ENCODE results near the gene TICAM2.
"Not testable (repeated sequence)": the region's sequence is repeated elsewhere in the genome, so short reads cannot be mapped to it uniquely, and the experiment has no call there.

TICAM2 gene

GRCh38 chr5:115601701-115602590 lies at the start of gene TICAM2:
TICAM2 (minus strand) TSS chr5:115602479; CDS start chr5:115581256, 21,223 bp downstream.
- DNase-seq, result peak; percentile 64
- TF ChIP-seq EZH2phosphoT487 (IDR thresholded peaks at IDR 0.05; ENCODE audit: low read length) (no peak), CTCF (IDR thresholded peaks at IDR 0.05; ENCODE audit: low read length) (peak; percentile 16; the same call in 1 of the 2 replicates)
- no peaks in the 10 kb centered on the region for H3K36me3 ChIP-seq (replicated peaks; ENCODE audit: insufficient read depth, low read length)
- no peaks in the 10 kb centered on the region for H3K27me3 ChIP-seq (replicated peaks; ENCODE audit: insufficient read depth, low read length)
- H3K4me3 ChIP-seq (ENCODE audit: low read length), result peak within 1 kb of the TSS; percentile 70
- H3K9me3 ChIP-seq (replicated peaks; ENCODE audit: insufficient read depth, low read length), result no peaks in the 10 kb centered on the region
- peak within 1 kb of the TSS; percentile 85 for H2AFZ ChIP-seq (ENCODE audit: low read length)
- peak within 1 kb of the TSS; percentile 65; the same call in 1 of the 2 replicates for H3K9ac ChIP-seq (ENCODE audit: low read length)
- H3K27ac ChIP-seq (ENCODE audit: low read length), result peak within 1 kb of the TSS; percentile 42; the same call in 1 of the 2 replicates
- H3K9me2 ChIP-seq (replicated peaks; ENCODE audit: insufficient read depth, low read length), result no peaks in the 10 kb centered on the region
- H3K4me2 ChIP-seq (ENCODE audit: low read depth, low read length), result peak within 1 kb of the TSS; percentile 91
- no peaks in the 10 kb centered on the region for H4K20me1 ChIP-seq (ENCODE audit: insufficient read depth, low read length)
- no peaks in the 10 kb centered on the region for H3K4me1 ChIP-seq (ENCODE audit: low read length)
- H3F3A ChIP-seq (ENCODE audit: insufficient read depth, low read length), result no peaks in the 10 kb centered on the region; the same call in 1 of the 2 replicates
- H3K79me2 ChIP-seq (ENCODE audit: low read length), result no peaks in the 10 kb centered on the region

- H3K4me2 ChIP-seq (ENCODE audit: low read depth, low read length), result no peak overlapping the region
- H3K4me1 ChIP-seq (ENCODE audit: low read length), result no peaks in the 10 kb centered on the region
- H3K36me3 ChIP-seq (replicated peaks; ENCODE audit: insufficient read depth, low read length), result no peaks in the 10 kb centered on the region
- TF ChIP-seq EZH2 (optimal IDR thresholded peaks at IDR 0.05; ENCODE audit: low read depth, low read length) (no peak), CTCF (IDR thresholded peaks at IDR 0.05; ENCODE audit: low read length) (no peak), EZH2phosphoT487 (IDR thresholded peaks at IDR 0.05; ENCODE audit: low read length) (no peak)
- H3K9me2 ChIP-seq (replicated peaks; ENCODE audit: insufficient read depth, low read length), result no peaks in the 10 kb centered on the region
- H3K79me2 ChIP-seq (ENCODE audit: low read length), result no peaks in the 10 kb centered on the region
- H3K9ac ChIP-seq (ENCODE audit: low read length), result no peak overlapping the region
- H4K20me1 ChIP-seq (ENCODE audit: insufficient read depth, low read length), result no peaks in the 10 kb centered on the region
- no peaks in the 10 kb centered on the region for H3K27me3 ChIP-seq (replicated peaks; ENCODE audit: insufficient read depth, low read length)
- H3F3A ChIP-seq (ENCODE audit: insufficient read depth, low read length), result no peaks in the 10 kb centered on the region
- no peaks in the 10 kb centered on the region for H3K9me3 ChIP-seq (replicated peaks; ENCODE audit: insufficient read depth, low read length)
- no peak overlapping the region for H3K4me3 ChIP-seq (ENCODE audit: low read length)
- no peak overlapping the region for H2AFZ ChIP-seq (ENCODE audit: low read length)
- no peak overlapping the region for H3K27ac ChIP-seq (ENCODE audit: low read length)
- no peak for DNase-seq
These were observed 47.3 kb upstream of the TICAM2 start for GRCh38 chr5:115649541-115649940.

- no peak overlapping the region for H3K4me2 ChIP-seq (ENCODE audit: low read depth, low read length)
- no peaks in the 10 kb centered on the region for H3K9me2 ChIP-seq (replicated peaks; ENCODE audit: insufficient read depth, low read length)
- H3K4me3 ChIP-seq (ENCODE audit: low read length), result no peak overlapping the region
- H4K20me1 ChIP-seq (ENCODE audit: insufficient read depth, low read length), result no peaks in the 10 kb centered on the region
- H3K79me2 ChIP-seq (ENCODE audit: low read length), result no peaks in the 10 kb centered on the region
- H3K36me3 ChIP-seq (replicated peaks; ENCODE audit: insufficient read depth, low read length), result no peaks in the 10 kb centered on the region
- TF ChIP-seq CTCF (IDR thresholded peaks at IDR 0.05; ENCODE audit: low read length), result no peak
- no peak overlapping the region for H2AFZ ChIP-seq (ENCODE audit: low read length)
- no peaks in the 10 kb centered on the region for H3K27me3 ChIP-seq (replicated peaks; ENCODE audit: insufficient read depth, low read length)
- H3K9me3 ChIP-seq (replicated peaks; ENCODE audit: insufficient read depth, low read length), result no peaks in the 10 kb centered on the region
- no peak for DNase-seq
- H3K27ac ChIP-seq (ENCODE audit: low read length), result no peak overlapping the region
- H3F3A ChIP-seq (ENCODE audit: insufficient read depth, low read length), result no peaks in the 10 kb centered on the region
- no peak overlapping the region for H3K9ac ChIP-seq (ENCODE audit: low read length)
- H3K4me1 ChIP-seq (ENCODE audit: low read length), result no peaks in the 10 kb centered on the region
These were observed 45.8 kb upstream of the TICAM2 start for GRCh38 chr5:115648056-115648455.

- not testable (repeated sequence) for H3K4me3 ChIP-seq (ENCODE audit: low read length); H3K27me3 ChIP-seq (replicated peaks; ENCODE audit: insufficient read depth, low read length)
These were observed 43.1 kb upstream of the TICAM2 start for GRCh38 chr5:115645386-115645785.

More at GRCh38 chr5:115645386-115645785, 43.1 kb upstream of the TICAM2 start:
- H2AFZ ChIP-seq (ENCODE audit: low read length); H3K36me3 ChIP-seq (replicated peaks; ENCODE audit: insufficient read depth, low read length); H3K4me1 ChIP-seq (ENCODE audit: low read length); H3K9ac ChIP-seq (ENCODE audit: low read length); H3K27ac ChIP-seq (ENCODE audit: low read length); H3K9me3 ChIP-seq (replicated peaks; ENCODE audit: insufficient read depth, low read length); DNase-seq; H3K4me2 ChIP-seq (ENCODE audit: low read depth, low read length); H3F3A ChIP-seq (ENCODE audit: insufficient read depth, low read length); H3K9me2 ChIP-seq (replicated peaks; ENCODE audit: insufficient read depth, low read length); H3K79me2 ChIP-seq (ENCODE audit: low read length); H4K20me1 ChIP-seq (ENCODE audit: insufficient read depth, low read length): not testable (repeated sequence)

All from MM.1S (cell line).